Hematopoietic multipotent progenitor cell treated with erythropoietin and hydrocortisone succinate and interleukin-3 and kit ligand, for 15 days (in vitro differentiated cells): ENCODE data around the gene F2RL1.
"Not testable (repeated sequence)": the region's sequence is repeated elsewhere in the genome, so short reads cannot be mapped to it uniquely, and the experiment has no call there.

Experiments
- DNase-seq: peaks from one replicate; pipeline ENCODE4 v3.0.0-alpha.2; 2015; ENCODE audit warnings: low spot score

Gene F2RL1, protein sequence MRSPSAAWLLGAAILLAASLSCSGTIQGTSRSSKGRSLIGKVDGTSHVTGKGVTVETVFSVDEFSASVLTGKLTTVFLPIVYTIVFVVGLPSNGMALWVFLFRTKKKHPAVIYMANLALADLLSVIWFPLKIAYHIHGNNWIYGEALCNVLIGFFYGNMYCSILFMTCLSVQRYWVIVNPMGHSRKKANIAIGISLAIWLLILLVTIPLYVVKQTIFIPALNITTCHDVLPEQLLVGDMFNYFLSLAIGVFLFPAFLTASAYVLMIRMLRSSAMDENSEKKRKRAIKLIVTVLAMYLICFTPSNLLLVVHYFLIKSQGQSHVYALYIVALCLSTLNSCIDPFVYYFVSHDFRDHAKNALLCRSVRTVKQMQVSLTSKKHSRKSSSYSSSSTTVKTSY

DNA sequence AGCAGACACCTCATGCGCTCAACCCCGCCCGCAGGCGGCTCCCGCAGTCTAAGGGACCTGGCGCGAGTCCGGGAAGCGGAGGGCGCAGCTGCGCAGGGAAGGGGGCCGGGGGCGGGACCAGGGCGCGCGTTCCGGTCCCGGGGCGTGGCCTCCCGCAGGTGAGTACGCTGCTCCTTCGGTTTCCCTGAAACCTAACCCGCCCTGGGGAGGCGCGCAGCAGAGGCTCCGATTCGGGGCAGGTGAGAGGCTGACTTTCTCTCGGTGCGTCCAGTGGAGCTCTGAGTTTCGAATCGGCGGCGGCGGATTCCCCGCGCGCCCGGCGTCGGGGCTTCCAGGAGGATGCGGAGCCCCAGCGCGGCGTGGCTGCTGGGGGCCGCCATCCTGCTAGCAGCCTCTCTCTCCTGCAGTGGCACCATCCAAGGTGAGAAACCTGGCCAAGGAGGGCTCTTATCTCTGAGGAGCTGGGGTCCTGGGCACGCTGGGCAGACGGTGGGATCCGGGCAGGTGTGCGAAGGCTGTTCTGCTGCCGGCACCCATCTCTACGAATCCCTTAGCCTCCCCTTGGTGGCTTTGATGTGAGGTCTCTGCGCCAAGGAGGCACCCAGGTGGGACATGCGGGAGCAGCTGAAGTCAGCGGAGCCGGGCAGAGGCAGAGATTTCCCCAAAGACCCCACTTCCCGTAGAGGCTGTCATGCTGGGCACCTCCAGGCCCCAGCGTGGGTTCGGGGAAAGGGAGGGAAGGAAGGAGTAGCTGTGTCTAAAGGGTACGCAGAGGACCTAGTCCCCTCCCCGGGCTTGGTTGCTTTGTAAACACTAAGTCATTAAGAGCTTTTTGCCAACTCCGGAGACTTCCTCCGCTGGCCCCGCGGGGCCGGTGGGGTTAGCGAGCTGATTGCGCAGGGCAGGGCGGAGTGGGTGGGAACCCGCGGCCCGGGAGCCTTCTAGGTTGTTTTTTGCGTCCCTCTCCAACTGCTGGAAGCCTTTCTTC, at the start of gene F2RL1:
TSS of gene F2RL1 (plus strand) at position 187 of the 988 bp plus-strand sequence. CDS start at position 340, 153 bp downstream.
- no peak for DNase-seq

DNA sequence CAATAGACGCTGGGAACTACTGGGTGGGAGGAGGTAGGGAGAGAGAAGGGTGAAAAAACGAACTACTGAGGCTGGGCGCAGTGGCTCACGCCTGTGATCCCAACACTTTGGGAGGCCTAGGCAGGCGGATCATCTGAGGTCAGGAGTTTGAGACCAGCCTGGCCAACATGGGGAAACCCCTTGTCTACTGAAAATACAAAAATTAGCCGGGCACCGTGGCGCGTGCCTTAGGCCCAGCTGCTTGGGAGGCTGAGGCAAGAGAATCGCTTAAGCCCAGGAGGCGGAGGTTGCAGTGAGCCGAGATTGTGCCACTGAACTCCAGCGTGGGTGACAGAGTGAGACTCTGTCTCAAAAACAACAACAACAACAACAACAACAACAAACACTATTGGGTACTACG, 47.8 kb upstream of the F2RL1 start:
- not testable (repeated sequence) for DNase-seq

GRCh38 chr5:76771705-76772405, 47.0 kb upstream of the F2RL1 start:
- DNase-seq: no peak

DNA sequence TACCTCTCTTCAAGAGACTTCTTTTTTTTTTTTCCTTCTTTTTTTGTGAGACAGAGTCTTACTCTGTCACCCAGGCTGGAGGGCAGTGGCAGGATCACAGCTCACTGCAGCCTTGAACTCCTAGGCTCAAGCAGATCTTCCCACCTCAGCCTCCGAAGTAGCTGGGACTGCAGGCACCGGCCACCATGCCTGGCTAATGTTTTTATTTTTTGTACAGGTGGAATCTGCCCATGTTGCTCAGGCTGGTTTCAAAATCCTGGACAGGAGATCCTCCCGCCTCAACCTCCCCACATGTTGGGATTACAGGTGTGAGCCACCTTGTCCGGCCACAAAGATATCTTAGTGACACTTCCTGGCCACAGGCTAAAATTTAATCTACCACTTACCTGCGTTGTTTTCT, 42.9 kb upstream of the F2RL1 start:
- DNase-seq: no peak

GRCh38 chr5:76776391-76776790, 42.4 kb upstream of the F2RL1 start:
- no peak for DNase-seq

GRCh38 chr5:76780616-76781015, 38.2 kb upstream of the F2RL1 start:
- not testable (repeated sequence) for DNase-seq

DNA sequence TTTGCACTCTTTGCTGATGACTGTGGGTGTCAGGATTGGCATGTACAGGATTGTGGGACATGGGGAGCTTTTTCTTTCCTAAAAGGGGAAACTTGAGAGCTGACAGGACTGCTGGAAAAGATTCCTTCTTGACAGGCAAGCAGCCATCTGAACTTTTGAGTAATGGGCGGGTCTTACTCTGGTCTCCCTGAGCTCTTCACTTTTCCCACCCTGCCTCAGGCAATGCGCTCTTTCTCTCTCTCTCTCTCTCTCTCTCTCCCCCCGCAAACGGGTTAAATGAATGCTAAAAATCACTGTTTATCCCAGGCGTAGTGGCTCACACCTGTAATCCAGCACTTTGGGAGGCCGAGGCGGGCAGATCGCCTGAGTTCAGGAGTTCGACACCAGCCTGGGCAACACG, 37.1 kb upstream of the F2RL1 start:
- no peak for DNase-seq

DNA sequence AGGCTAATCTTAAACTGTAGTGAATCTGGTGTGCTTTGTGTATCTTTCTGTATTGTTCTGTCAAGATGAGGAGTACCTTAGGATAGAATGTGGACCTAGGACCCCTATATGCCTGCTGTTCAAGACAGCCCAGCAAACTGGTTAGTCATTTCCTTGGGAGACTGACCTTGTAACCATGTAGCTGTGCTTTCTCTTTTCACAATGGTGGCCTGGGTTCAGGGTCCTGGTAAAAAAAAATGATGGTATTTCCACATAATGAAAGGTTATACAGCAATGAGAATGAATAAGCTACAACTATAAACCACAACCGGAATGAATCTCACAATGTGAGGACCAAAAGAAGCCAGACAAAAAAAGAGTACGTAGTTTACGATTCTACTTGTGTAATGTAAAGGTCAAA, 36.4 kb upstream of the F2RL1 start:
- no peak for DNase-seq

DNA sequence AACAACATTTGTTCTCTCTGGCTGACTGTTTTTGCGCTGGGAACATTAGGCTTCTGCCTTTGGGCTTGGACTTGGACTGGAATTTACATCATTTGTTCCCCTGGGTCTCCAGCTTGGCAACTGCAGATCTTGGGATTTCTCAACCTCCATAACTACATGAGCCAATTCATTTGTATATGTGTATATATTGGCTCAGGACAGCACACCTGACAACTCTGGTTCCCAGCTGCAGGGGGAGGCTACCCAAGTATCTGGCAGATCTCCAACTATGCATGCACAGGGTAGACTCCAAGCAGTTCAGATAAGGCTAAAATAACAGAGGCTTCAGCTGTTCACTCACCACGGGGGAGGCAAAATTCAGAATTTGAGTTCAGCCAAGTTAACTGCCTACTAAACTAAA, 31.6 kb upstream of the F2RL1 start:
- DNase-seq: no peak

DNA sequence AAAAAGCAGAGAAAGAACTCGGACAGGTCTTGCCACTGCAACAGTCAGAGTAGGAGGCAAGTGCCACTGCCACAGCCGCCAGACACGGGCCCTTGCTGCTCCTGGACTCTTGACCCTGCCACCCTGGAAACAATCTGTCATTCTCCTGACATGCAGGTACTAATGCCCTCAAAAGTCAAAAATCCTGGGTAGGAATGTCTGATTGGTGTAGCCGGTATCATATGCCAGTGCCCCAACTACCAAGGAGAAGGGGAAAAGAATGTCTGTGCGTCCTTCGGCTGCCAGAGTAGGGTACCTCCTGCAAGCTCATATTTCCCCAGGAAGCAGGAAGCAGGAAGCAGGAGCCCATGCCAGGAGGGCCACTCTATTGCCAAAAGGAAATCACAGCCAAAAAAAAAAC, 30.5 kb upstream of the F2RL1 start:
- DNase-seq: no peak

- not testable (repeated sequence) for DNase-seq
These were observed 29.6 kb upstream of the F2RL1 start for GRCh38 chr5:76789275-76789674.

- DNase-seq: no peak
These were observed 28.7 kb upstream of the F2RL1 start for GRCh38 chr5:76789991-76790581.

DNA sequence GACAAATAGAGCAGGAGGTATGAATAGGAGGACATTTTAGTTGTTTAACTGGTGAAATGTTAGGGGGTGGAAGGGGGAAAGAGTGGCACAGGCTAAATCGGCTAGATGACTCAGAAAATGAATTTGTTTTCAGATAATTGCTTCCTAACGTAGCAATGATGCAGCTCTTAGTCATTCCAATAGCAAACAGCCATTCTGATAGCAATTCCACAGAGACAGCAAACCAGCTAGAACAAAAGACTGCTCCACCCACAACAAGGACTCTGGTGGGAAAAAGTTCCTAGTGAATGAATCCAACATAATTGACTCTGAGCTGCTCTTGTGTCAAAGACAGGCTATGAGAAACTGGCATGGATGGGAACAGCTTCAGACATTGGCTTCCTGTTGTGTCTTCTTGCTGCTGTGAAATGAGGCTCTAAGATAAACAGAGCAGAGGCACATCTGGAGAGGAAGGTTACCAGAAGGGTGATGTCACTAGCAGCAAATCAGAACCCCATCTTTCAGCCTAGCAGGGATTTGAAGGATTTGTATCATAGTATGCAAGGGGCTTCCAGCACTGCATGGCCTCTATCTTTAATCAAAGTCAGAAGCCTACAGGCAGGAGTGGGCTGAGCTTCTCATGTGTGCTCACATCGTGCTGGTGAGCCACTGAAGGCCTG, 28.1 kb upstream of the F2RL1 start:
- DNase-seq: no peak

- no peak for DNase-seq
These were observed 27.4 kb upstream of the F2RL1 start for GRCh38 chr5:76791461-76791860.

DNA sequence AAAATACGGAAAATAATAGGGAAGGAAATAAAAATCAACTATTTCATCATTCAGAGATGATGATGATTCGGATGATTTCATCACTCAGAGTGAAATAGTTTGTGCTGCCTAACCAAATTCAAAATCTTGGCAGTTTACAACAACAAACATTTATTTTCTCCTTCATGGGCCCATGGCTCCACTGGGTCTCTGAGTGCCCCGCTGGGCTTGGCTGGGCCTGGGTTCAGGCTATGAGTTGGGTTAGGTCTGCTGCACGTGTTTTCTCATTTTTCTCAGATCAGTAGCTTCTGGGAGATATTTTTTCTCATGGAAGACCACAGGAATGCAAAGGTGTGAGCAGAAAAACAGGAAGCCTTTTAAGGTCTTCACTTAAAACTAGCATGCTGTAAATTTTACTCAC, 24.0 kb upstream of the F2RL1 start:
- DNase-seq: no peak

DNA sequence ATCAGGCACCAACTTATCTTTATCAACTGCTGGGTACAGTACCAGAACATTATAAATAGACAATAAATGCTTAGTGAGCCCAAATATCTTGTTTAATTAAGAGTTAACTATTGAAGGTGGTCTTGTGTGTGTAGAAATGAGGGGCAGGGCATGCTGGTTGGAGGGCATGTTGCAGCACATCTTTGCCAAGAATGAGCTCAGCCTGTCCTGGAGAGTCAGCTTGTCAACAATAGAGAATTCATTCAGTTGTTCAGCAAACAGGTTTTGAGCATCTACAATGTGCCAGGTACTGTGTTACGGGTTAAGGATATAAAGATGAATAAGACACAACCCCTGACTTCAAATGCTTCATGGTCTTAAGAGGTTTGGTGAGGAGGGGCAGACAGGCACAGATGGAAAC, 19.2 kb upstream of the F2RL1 start:
- no peak for DNase-seq

DNA sequence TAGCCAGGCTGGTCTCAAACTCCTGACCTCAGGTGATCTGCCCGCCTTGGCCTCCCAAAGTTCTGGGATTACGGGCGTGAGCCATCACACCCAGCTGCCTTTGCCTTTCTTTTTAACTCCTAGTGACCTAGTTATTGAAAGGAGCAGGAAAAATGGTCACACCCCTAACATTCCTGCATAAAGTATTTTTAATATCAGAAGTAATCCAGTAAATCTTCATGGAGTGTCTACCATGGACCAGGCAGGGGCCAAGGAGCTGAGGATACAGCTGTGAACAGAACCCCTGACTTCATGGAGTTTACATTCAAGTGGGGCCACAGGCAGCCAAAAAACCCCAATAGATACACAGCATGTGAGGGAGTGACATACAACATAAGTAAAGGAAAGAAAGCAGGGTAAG, 18.3 kb upstream of the F2RL1 start:
- DNase-seq: no peak

GRCh38 chr5:76801159-76801802, 17.5 kb upstream of the F2RL1 start:
- DNase-seq: no peak

GRCh38 chr5:76801803-76802195, 17.0 kb upstream of the F2RL1 start:
- DNase-seq: no peak

- no peak for DNase-seq
These were observed 14.6 kb upstream of the F2RL1 start for GRCh38 chr5:76804266-76804665.
